ENCODE results near the gene CLEC16A.
"Not testable (repeated sequence)": the region's sequence is repeated elsewhere in the genome, so short reads cannot be mapped to it uniquely, and the experiment has no call there.

CLEC16A gene

GRCh38 chr16:10966559-10966958 lies 22.2 kb downstream of the CLEC16A start:
- not testable (repeated sequence) for FAIRE-seq

GRCh38 chr16:10967986-10968385 lies 23.6 kb downstream of the CLEC16A start:
- no peak for FAIRE-seq

- FAIRE-seq = no peak
Measured at GRCh38 chr16:10968498-10968897, 24.1 kb downstream of the CLEC16A start.

GRCh38 chr16:10969615-10970014 lies 25.3 kb downstream of the CLEC16A start:
- no peak for FAIRE-seq

GRCh38 chr16:10970065-10970464 lies 25.7 kb downstream of the CLEC16A start:
- FAIRE-seq = no peak

DNA sequence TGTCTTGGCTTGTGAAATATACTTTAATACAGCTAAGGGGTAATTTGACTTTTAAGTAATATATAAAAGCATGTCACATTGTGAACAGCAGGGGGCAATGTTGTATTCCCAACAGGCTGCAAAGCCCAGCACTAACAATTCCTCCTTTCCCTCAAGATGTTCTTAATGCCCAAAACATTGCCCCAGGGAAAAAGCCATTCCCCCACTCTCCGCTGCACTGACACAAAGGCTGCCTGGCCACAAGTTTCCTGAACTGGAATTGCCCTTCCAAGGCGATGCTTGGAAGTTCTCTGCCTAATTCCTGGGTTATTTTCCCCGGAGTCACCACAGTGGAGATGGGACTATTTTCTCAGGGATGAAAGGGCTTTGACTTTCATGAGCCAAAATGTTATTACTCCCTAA lies 27.2 kb downstream of the CLEC16A start:
- FAIRE-seq = no peak

DNA sequence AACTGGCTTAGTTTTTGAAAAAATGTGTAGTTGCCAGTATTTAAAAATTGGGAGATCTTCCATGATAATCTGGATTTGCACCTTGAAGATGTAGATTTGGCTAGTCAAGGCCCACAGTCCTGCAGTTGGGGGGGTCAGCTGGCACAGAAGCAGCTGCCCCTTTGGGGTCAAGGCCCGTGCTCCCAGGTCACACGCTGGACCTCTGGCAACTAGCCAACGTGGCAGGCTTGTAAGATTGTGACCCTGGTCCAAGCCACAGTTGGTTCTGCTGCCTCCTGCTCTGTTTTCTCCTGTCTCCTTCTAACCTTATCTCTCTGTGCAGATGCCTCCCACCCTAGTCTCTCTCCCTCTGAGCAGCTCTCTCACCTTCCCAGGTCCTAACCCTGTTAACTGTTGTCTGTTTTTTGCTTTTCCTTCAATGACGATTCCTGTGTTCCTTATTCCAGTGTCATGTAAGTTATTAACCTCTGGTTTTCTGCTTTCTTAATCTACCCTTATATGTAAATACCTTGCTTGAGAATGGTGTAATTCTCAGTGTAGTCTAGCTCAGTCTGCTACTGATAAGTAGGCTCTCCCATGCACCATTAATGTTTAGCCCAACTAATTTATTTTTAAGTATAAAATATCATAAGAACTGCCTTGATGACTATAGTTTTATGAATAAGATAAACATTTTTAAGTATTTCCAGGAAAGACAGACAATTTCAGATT lies 27.9 kb downstream of the CLEC16A start:
- FAIRE-seq = no peak

DNA sequence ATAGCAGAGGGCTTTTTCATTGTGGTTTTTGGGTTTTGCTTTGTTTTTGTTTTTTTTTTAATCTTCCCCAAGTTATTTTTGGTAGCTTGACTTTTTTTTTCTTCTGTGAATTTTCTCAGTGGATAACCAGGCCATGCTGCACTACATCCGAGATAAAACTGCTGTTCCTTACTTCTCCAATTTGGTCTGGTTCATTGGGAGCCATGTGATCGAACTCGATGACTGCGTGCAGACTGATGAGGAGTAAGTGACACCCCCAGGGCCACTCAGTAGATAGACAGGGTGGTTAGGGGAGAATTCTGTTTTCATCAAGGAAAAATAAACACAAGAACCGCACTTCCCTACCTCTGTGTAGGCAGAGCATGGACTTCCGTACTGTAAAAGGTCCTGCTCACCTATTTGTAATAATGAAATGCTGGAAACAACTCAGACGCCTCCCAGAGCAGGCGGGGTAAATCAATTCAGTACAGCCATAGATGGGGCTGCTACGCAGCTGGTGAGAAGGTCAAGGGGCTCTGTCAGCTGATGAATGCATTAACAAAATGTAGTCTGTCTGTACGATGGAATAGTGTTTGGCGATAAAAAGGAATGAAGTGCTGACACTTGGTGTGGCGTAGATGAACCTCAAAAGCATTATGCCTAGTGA lies 28.6 kb downstream of the CLEC16A start:
- no peak for FAIRE-seq

DNA sequence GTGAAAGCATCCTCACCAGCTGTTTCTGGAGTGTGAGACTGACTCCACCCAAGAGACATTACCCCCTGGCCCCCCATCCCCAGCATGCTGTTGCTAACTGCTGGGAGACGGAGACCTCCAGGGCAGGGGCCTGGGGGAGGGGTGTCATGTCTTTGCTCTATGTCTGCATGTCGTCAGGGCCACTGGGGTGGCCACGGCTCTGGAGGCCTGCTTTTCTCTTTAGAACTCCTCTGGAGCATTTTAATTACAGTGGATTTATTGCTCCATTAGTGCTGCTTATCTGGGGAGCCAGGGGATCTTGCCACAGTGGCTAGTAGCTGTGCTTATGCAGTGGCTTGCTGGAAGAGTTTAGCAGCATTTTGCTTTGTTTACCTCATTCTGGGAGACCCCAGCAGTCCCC lies 32.3 kb downstream of the CLEC16A start:
- FAIRE-seq = no peak

- FAIRE-seq = no peak
Measured at GRCh38 chr16:10978124-10978523, 33.8 kb downstream of the CLEC16A start.

GRCh38 chr16:10978871-10979446 lies 34.6 kb downstream of the CLEC16A start:
- FAIRE-seq = no peak

- no peak for FAIRE-seq
Measured at GRCh38 chr16:10979717-10980601, 35.6 kb downstream of the CLEC16A start.

DNA sequence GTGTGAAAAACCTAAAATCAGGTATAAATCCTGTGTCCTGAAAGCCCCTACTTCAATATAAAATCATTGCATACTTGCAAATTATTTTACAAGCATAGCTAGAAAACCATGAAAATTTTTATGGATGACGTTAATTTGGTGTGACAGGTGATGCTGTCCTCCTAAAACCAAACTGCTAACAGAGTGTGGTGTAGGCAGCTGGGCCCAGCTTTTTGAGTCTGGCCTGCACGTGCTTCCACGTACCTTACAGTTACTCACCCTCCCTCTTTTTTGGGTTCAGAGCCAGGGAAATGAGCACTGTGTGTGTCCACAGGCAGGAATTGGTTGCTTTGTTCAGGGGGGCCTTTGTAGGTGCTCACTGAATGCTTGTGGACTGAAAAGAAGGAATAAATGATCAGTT lies 36.4 kb downstream of the CLEC16A start:
- no peak for FAIRE-seq

DNA sequence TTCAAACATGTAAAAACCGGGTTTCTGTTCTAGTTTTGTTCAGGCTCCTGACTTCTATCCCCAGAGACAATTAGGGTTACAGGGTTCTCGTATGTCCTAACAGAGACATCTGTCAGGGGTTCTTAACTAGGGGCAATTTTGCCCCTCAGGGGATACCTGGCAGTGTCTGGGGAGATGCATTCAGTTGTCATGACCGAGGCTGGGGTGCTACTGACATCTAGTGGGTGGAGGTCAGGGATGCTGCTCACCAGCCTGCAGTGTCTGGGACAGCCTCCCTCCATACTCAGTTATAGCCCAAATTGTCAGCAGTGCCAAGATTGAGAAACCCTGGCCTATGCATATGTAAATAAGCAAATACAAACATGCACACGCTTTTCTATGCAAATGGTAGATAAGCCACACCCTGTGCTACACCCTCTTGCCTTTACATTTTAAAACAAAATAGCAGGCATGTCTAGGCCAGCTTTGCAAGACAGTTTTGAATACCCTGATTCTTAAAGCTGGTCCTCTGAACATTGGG lies 37.4 kb downstream of the CLEC16A start:
- no peak for FAIRE-seq

DNA sequence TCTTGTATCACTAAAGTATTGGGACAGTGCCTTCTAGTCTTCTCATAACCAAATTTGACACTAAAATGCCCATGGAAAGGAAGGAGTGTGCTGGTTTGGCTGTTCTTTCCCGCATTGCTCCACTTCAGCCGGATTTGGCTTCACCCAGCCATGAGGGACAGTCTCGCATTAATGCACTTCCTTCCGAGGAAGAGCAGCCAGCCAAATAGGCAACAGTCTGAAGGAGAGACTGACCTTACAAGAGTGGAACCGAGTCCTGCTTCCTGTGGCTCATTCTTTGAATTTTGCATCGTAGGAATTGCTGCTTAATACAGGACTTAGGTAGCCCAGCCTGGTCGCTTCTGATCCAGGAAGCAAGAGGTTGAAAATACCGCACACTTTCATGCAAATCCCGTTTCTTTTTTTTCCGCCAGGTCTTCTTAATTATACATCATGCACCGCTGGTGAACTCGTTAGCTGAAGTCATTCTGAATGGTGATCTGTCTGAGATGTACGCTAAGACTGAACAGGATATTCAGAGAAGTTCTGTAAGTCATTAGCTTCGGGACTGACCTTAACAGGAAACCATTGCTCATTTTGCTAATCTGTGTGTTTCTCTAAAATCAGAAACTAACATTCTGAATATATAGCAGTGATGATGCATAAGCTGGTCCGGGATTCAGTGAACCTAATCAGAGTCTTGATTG lies 38.2 kb downstream of the CLEC16A start:
- no peak for FAIRE-seq

- no peak for FAIRE-seq
Measured at GRCh38 chr16:10983159-10983558, 38.8 kb downstream of the CLEC16A start.

DNA sequence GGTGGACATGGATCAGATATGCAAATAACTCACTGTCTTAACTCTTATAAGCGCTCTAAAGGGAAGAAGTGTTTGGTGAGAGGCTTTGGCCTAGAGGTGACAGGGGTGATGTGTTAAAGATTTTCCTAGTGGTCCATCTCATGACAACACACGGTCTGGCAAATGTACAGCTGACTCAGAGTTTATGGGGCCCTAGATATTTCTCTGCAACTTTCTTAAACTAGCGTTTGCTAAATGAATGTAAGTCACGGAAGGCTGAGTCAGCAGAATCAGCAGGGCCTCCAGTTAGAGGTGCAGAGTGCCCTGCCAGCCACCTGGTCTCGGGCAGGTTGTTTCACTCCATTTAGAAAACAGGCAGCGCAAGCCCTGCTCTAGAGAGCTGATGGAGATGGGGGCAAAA lies 40.1 kb downstream of the CLEC16A start:
- no peak for FAIRE-seq

- no peak for FAIRE-seq
Measured at GRCh38 chr16:10987361-10988163, 43.2 kb downstream of the CLEC16A start.

DNA sequence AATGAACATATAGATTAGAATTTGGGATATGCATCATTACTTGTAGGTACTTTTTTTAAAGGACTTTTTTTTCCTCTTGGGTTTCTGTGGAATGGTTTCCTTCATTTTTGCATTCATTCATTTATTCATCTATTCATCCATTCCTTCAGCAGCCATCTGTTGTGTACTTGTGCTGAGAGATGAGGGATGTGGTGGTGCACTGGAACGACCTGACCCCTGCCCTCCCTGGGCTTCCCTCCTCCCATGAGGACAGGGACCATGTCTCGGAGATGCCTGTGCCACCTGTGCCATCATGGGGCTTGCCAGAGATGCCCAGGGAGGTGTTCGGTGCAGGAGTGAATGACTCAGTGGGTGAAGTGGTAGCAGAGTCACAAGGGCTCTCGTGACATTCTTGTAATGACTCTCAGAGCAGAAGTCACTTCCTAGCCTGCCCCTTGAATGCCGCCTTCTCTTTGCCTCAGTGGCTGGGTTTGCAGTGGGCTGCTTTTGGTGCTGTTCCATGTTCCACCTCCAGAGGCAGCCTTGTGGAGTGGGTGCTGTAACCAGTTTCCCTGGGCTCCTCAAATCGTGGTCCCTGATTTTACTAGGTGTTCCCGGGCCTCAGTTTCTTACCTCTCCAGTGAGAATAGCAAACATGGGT lies 43.9 kb downstream of the CLEC16A start:
- FAIRE-seq = no peak

DNA sequence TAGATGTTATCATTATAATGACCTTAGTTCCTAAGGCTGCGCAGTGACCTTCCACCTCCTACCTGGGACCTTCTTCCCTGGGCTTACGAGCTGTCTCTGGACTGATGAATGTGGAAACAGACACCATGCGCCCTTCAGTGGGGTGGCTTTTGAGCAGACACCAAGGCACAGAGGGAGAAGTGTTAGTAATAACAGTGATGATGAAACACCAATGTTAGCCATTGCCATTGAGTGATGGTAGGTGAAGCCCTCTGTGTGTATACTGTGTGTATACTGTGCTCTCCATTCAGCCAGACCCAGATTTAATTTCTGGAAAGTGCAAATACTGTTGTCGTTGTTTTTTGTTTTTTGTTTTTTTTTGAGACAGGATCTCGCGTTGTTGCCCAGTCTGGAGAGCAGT lies 44.5 kb downstream of the CLEC16A start:
- FAIRE-seq = no peak

GRCh38 chr16:10989559-10989958 lies 45.2 kb downstream of the CLEC16A start:
- no peak for FAIRE-seq

Measured in TTC549 (cell line).